Immature natural killer cell (primary cell): ENCODE measurements around the gene DOLPP1. TPM values are rescaled to one million over a fixed set of nuclear protein-coding genes. Genes with fewer than 3 reads are reported as not detected.

Experiments used
- DNase-seq, 3 donors: peaks; one replicate each; pipeline ENCODE4 v3.0.0; 2022; ENCODE audit warnings: mixed read lengths in 1 of 3
- H3K27ac Mint-ChIP-seq, 6 donors: one replicate each; pipeline ENCODE4 v1.8.0; 2020; ENCODE audit warnings: mixed read lengths in 6 of 6, mild to moderate bottlenecking in 5 of 6, inconsistent platforms in 4 of 6, moderate library complexity in 3 of 6
- H3K27me3 Mint-ChIP-seq, 3 donors: one replicate each; pipeline ENCODE4 v1.8.0; 2020 to 2021; ENCODE audit warnings: low read depth in 3 of 3, mild to moderate bottlenecking in 3 of 3, mixed read lengths in 3 of 3, moderate library complexity in 3 of 3, inconsistent platforms in 1 of 3
- H3K36me3 Mint-ChIP-seq, 3 donors: one replicate each; pipeline ENCODE4 v1.8.0; 2020; ENCODE audit warnings: mixed read lengths in 3 of 3, inconsistent platforms in 2 of 3, mild to moderate bottlenecking in 2 of 3
- H3K4me1 Mint-ChIP-seq, 2 donors: one replicate each; pipeline ENCODE4 v1.8.0; 2020; ENCODE audit warnings: inconsistent platforms in 2 of 2, mild to moderate bottlenecking in 2 of 2, mixed read lengths in 2 of 2, moderate library complexity in 1 of 2
- H3K4me3 Mint-ChIP-seq, 5 donors: one replicate each; pipeline ENCODE4 v1.8.0; 2020; ENCODE audit warnings: mild to moderate bottlenecking in 5 of 5, mixed read lengths in 5 of 5, inconsistent platforms in 3 of 5, moderate library complexity in 3 of 5
- H3K9me3 Mint-ChIP-seq, 6 donors: one replicate each; pipeline ENCODE4 v1.8.0; 2020; ENCODE audit warnings: mild to moderate bottlenecking in 6 of 6, mixed read lengths in 6 of 6, inconsistent platforms in 4 of 6, moderate library complexity in 3 of 6
- polyA plus RNA-seq, 3 donors: library from polyadenylated mRNA; unstranded; fragments of 300-500 nt; fragmentation: Illumina TruSeq; gene quantifications; one replicate each; pipeline ENCODE4 v1.2.3, GENCODE V29; 2021

DOLPP1 gene
- polyA plus RNA-seq, 3 donors from 2014 or later: 9.0 to 13.1 (median 12.9) TPM

DNA sequence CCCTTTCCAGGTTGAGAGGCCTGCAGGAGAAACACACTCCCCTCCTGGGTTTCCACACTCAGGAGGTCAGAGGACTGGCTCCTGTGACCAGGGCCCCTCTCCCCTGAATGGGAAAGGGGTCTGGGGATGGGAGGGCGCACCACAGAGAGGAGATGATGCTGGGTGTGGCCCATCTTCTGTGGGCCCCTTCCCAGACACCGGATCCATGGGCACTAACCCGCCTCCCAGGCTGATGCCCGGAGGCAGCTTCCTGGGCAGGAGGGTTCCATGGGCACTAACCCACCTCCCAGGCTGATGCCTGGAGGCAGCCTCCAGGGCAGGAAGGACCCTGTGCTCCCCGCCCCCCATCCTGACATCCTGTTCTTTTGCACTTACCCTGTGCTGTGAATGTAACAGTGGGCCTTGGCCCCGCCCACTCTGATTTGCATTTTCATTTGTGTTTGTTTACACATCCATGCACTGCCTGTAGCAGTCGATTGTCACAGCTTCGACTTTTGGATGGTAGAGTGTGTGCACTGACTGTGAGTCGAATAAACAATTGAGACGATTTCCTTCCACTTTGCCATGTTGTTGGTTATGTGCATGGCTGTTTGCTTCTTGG is 9.3 kb upstream of the DOLPP1 start:
- H3K4me1 Mint-ChIP-seq: peaks cover 22 to 25% of the 10 kb centered on the region in 2 donors
- H3K27ac Mint-ChIP-seq: no peak overlapping the region
- no peak overlapping the region for H3K4me3 Mint-ChIP-seq
- peaks cover 0 to 4% (median 0%) of the 10 kb centered on the region in 3 donors for H3K36me3 Mint-ChIP-seq
- H3K9me3 Mint-ChIP-seq: no peaks in the 10 kb centered on the region
- no peak for DNase-seq
- H3K27me3 Mint-ChIP-seq: peaks cover 0 to 5% (median 0%) of the 10 kb centered on the region in 3 donors

DNA sequence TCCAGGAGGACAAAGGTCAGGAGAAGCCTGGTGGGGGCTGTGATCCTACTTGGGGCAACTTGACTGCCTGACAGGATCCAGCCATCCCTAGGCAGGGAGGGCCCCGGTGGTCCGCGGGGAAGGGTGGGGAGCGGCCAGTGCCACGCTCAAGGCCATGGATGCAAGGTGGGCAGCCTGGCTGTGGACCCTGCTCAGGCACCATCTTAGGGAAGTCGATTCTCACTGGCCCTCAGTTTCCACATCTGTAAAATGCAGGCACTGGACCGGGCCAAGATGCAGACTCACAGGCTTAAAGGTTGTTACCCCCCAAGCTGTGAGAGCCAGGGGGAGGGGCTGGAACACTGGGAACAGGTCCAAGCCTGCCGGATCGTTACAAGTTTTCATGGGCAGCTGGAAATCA is 8.7 kb upstream of the DOLPP1 start:
- peaks cover 22 to 25% of the 10 kb centered on the region in 2 donors for H3K4me1 Mint-ChIP-seq
- H3K27me3 Mint-ChIP-seq: peaks cover 0 to 5% (median 0%) of the 10 kb centered on the region in 3 donors
- H3K4me3 Mint-ChIP-seq: no peak overlapping the region
- H3K27ac Mint-ChIP-seq: no peak overlapping the region
- H3K9me3 Mint-ChIP-seq: no peaks in the 10 kb centered on the region
- peaks cover 0 to 4% (median 0%) of the 10 kb centered on the region in 3 donors for H3K36me3 Mint-ChIP-seq
- no peak for DNase-seq

- H3K4me3 Mint-ChIP-seq: no peak overlapping the region
- H3K27me3 Mint-ChIP-seq: peaks cover 0 to 5% (median 0%) of the 10 kb centered on the region in 3 donors
- H3K27ac Mint-ChIP-seq: no peak overlapping the region
- H3K4me1 Mint-ChIP-seq: peaks cover 19 to 20% of the 10 kb centered on the region in 2 donors
- H3K36me3 Mint-ChIP-seq: peaks cover 0 to 4% (median 0%) of the 10 kb centered on the region in 3 donors
- H3K9me3 Mint-ChIP-seq: no peaks in the 10 kb centered on the region
- no peak for DNase-seq
These were observed 7.5 kb upstream of the DOLPP1 start for GRCh38 chr9:129073404-129073803.

GRCh38 chr9:129074106-129074505 is 6.8 kb upstream of the DOLPP1 start:
- H3K4me1 Mint-ChIP-seq: peaks cover 12 to 13% of the 10 kb centered on the region in 2 donors
- no peaks in the 10 kb centered on the region for H3K27me3 Mint-ChIP-seq
- DNase-seq: no peak
- H3K4me3 Mint-ChIP-seq: no peak overlapping the region
- H3K36me3 Mint-ChIP-seq: no peaks in the 10 kb centered on the region
- H3K27ac Mint-ChIP-seq: peak overlapping the region in 1 of 6 donors; percentile 67
- H3K9me3 Mint-ChIP-seq: no peaks in the 10 kb centered on the region

DNA sequence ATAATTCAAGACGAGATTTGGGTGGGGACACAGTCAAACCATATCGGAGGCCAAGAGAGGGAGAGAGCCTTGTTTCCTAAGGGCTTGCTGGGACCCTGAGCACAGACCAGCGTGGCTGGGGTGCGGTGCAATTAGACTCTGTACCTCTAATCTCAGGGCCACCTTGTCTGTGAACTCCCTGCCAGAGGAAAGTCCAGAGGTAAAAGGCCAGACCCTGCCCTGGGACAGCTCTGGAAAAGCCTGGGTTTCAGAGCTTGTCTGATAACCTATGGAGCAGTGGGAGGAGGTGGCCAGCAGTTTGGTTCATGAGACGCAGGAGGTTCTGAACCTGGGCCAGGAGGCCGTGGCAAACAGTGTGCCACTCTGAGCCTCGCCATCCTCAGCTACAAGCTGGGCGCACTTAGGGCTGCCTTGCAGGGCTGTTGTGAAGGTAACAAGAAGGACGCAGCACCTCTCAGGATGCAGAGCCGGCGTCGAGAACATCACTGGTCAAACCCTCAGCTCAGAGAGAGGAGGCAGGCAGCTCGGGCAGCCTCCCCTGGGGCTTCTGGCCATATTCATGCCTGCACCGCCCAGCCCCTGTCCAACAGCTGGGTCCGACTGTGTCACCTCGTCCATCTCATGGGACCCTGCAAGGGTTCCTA is 4.8 kb upstream of the DOLPP1 start:
- no peak overlapping the region for H3K4me3 Mint-ChIP-seq
- H3K36me3 Mint-ChIP-seq: no peaks in the 10 kb centered on the region
- DNase-seq: no peak
- no peaks in the 10 kb centered on the region for H3K9me3 Mint-ChIP-seq
- H3K4me1 Mint-ChIP-seq: peaks cover 14 to 15% of the 10 kb centered on the region in 2 donors
- peaks cover 5 to 15% (median 7%) of the 10 kb centered on the region in 3 donors for H3K27me3 Mint-ChIP-seq
- H3K27ac Mint-ChIP-seq: no peak overlapping the region

GRCh38 chr9:129076640-129077037 is 4.3 kb upstream of the DOLPP1 start:
- Mint-ChIP-seq H3K27me3 (peaks cover 5 to 15% (median 7%) of the 10 kb centered on the region in 3 donors), H3K27ac (no peak overlapping the region), H3K9me3 (no peaks in the 10 kb centered on the region), H3K4me3 (no peak overlapping the region), H3K4me1 (peaks cover 15 to 17% of the 10 kb centered on the region in 2 donors), H3K36me3 (no peaks in the 10 kb centered on the region)
- no peak for DNase-seq

- H3K27ac Mint-ChIP-seq: no peak overlapping the region
- no peak for DNase-seq
- no peaks in the 10 kb centered on the region for H3K9me3 Mint-ChIP-seq
- H3K36me3 Mint-ChIP-seq: no peaks in the 10 kb centered on the region
- peaks cover 17 to 20% of the 10 kb centered on the region in 2 donors for H3K4me1 Mint-ChIP-seq
- no peak overlapping the region for H3K4me3 Mint-ChIP-seq
- H3K27me3 Mint-ChIP-seq: peaks cover 5 to 15% (median 7%) of the 10 kb centered on the region in 3 donors
These were observed 3.7 kb upstream of the DOLPP1 start for GRCh38 chr9:129077236-129077635.

GRCh38 chr9:129078691-129079503 is 2.0 kb upstream of the DOLPP1 start:
- no peak for DNase-seq
- peaks cover 25 to 28% of the 10 kb centered on the region in 2 donors for H3K4me1 Mint-ChIP-seq
- peak overlapping the region in 1 of 6 donors; percentile 35 for H3K27ac Mint-ChIP-seq
- peaks cover 5 to 15% (median 7%) of the 10 kb centered on the region in 3 donors for H3K27me3 Mint-ChIP-seq
- H3K36me3 Mint-ChIP-seq: no peaks in the 10 kb centered on the region
- H3K4me3 Mint-ChIP-seq: peak overlapping the region; percentile 35 to 93 (median 62)
- no peaks in the 10 kb centered on the region for H3K9me3 Mint-ChIP-seq

- peak overlapping the region; percentile 90 to 93 (median 93) for H3K4me3 Mint-ChIP-seq
- no peak for DNase-seq
- H3K27ac Mint-ChIP-seq: no peak overlapping the region
- H3K4me1 Mint-ChIP-seq: peaks cover 25 to 28% of the 10 kb centered on the region in 2 donors
- H3K36me3 Mint-ChIP-seq: no peaks in the 10 kb centered on the region
- no peaks in the 10 kb centered on the region for H3K9me3 Mint-ChIP-seq
- H3K27me3 Mint-ChIP-seq: peaks cover 5 to 15% (median 7%) of the 10 kb centered on the region in 3 donors
These were observed 1.1 kb upstream of the DOLPP1 start for GRCh38 chr9:129079829-129080228.

DNA sequence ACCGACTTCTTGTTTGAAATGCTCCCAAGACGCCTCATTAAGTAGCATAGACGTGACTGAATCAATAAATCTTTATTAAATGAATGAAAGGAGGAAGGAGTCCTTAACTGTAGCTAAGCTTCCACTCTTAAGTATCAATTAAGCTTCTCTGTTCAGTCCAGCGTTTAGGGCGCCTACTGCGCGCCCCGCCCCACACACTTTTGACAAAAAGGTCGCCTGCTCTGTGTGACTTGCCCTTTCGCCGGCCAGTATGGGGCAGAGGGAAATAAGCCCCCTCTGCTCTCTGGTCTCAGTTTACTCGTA is 662 bp upstream of the DOLPP1 start:
- Mint-ChIP-seq H3K36me3 (no peaks in the 10 kb centered on the region), H3K27me3 (peaks cover 5 to 15% (median 7%) of the 10 kb centered on the region in 3 donors), H3K4me1 (peaks cover 25 to 28% of the 10 kb centered on the region in 2 donors)

GRCh38 chr9:129081388-129081904 is 535 bp downstream of the DOLPP1 start:
- Mint-ChIP-seq H3K9me3 (no peaks in the 10 kb centered on the region), H3K36me3 (no peaks in the 10 kb centered on the region)

More for the DNA sequence above, 662 bp upstream of the DOLPP1 start:
- peak overlapping the region; percentile 90 to 93 (median 93) for H3K4me3 Mint-ChIP-seq
- DNase-seq: no peak
- H3K27ac Mint-ChIP-seq: peak overlapping the region; percentile 77 to 88 (median 84)
- H3K9me3 Mint-ChIP-seq: no peaks in the 10 kb centered on the region

GRCh38 chr9:129084087-129084486 is 3.2 kb downstream of the DOLPP1 start:
- H3K4me1 Mint-ChIP-seq: peaks cover 25 to 28% of the 10 kb centered on the region in 2 donors
- H3K36me3 Mint-ChIP-seq: peaks cover 0 to 4% (median 0%) of the 10 kb centered on the region in 3 donors
- peaks cover 5 to 15% (median 8%) of the 10 kb centered on the region in 3 donors for H3K27me3 Mint-ChIP-seq
- no peak for DNase-seq
- H3K9me3 Mint-ChIP-seq: no peaks in the 10 kb centered on the region
- no peak overlapping the region for H3K27ac Mint-ChIP-seq
- H3K4me3 Mint-ChIP-seq: no peak overlapping the region

More at GRCh38 chr9:129081388-129081904, 535 bp downstream of the DOLPP1 start:
- Mint-ChIP-seq H3K4me1 (peaks cover 25 to 28% of the 10 kb centered on the region in 2 donors), H3K27ac (peak overlapping the region; percentile 53 to 85 (median 66)), H3K4me3 (peak overlapping the region; percentile 90 to 93 (median 93)), H3K27me3 (peaks cover 5 to 15% (median 7%) of the 10 kb centered on the region in 3 donors)
- DNase-seq: no peak

GRCh38 chr9:129089246-129089645 is 8.3 kb downstream of the DOLPP1 start:
- no peak overlapping the region for H3K4me3 Mint-ChIP-seq
- no peak for DNase-seq
- H3K27ac Mint-ChIP-seq: no peak overlapping the region
- no peaks in the 10 kb centered on the region for H3K4me1 Mint-ChIP-seq
- H3K27me3 Mint-ChIP-seq: peaks cover 0 to 2% (median 2%) of the 10 kb centered on the region in 3 donors
- H3K36me3 Mint-ChIP-seq: peaks cover 0 to 9% (median 0%) of the 10 kb centered on the region in 3 donors
- no peaks in the 10 kb centered on the region for H3K9me3 Mint-ChIP-seq
